Measurements from ENCODE around the gene HPSE.

DNA sequence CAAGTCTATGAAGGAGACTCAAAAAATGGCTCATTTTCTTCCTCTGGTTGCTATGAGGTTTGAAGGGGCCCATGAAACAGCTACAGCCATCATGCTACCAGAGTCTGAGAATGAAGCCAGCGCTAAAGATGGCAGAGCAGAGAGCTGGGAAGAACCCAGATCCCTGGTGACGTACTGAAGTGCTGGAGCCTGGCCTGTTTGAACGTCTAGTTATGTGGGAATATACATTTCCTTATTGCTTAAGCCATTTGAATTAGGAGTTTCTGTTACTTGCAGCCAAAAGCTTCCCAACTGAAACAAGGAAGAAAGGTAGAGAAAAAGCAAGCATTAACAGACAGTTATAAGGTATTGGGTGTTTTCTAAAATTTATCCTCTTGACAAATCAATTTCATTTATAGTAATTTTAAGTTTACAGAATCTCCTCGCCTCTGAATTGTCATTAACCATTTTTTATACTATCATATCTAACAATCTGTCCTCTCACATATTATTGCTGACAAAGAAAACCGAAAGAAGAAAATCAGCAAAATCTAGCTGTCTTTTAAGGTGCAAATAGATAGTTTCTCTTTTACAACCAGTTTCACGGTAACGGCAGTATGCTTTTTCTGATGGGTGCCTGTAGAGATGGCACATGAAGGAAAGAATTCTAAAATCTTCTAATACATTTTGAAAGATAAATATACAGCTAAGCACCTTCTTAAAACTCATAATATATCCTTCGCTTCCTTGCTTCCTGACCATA is 41.2 kb downstream of the HPSE start:
- TF ChIP-seq, protein P1, sequence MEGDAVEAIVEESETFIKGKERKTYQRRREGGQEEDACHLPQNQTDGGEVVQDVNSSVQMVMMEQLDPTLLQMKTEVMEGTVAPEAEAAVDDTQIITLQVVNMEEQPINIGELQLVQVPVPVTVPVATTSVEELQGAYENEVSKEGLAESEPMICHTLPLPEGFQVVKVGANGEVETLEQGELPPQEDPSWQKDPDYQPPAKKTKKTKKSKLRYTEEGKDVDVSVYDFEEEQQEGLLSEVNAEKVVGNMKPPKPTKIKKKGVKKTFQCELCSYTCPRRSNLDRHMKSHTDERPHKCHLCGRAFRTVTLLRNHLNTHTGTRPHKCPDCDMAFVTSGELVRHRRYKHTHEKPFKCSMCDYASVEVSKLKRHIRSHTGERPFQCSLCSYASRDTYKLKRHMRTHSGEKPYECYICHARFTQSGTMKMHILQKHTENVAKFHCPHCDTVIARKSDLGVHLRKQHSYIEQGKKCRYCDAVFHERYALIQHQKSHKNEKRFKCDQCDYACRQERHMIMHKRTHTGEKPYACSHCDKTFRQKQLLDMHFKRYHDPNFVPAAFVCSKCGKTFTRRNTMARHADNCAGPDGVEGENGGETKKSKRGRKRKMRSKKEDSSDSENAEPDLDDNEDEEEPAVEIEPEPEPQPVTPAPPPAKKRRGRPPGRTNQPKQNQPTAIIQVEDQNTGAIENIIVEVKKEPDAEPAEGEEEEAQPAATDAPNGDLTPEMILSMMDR (IDR thresholded peaks at IDR 0.05; ENCODE audit: poor library complexity): no peak
- TF ChIP-seq EZH2 (IDR thresholded peaks at IDR 0.05; ENCODE audit: borderline replicate concordance): no peak

Measured in hepatocyte (in vitro differentiated cells).